SK-N-MC (cell line): ENCODE measurements around the gene ACVR2B.

Experiments used
- EZH2 ChIP-seq: fragments of 200-600 bp; sonication (generic); IDR thresholded peaks from one replicate; pipeline ENCODE4 v1.6.1; 2017; ENCODE audit warnings: antibody characterized with exemption
- FOXP2 ChIP-seq: optimal IDR thresholded peaks from 2 replicates; pipeline ENCODE3; 2011; ENCODE audit warnings: mild to moderate bottlenecking, moderate library complexity; ENCODE audit not compliant: insufficient read depth; ENCODE audit errors: extremely low read length, control extremely low read depth
- POLR2AphosphoS5 ChIP-seq: IDR thresholded peaks from 2 replicates; pipeline ENCODE4 v1.6.1; 2012; ENCODE audit warnings: mild to moderate bottlenecking, low read depth, low read length, borderline replicate concordance

GRCh38 chr3:38480093-38480445 lies 26.4 kb downstream of the ACVR2B start:
- TF ChIP-seq EZH2, result no peak
- TF ChIP-seq POLR2AphosphoS5, result no peak
- TF ChIP-seq FOXP2, result no peak
